Measurements from ENCODE around the gene ADAMTS6.

DNA sequence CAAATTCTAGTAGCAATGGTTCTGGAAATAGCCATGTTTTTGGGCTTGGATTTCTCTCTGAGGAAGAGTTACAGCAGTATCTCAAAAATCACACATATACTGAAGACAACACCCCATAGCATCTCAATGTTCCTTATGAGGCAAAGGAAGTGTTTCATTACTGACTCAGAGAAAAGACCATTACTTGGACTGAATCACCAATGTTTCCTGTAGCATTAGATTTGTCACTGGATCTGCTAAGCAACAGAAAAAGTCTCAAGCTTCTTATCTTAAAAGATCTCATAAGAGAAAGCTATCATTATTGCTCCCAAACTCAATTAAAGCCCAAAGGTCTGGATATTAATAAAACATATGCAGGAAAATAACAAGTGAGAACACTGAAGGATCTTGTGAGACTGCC, 272.4 kb downstream of the ADAMTS6 start:
- no peak for TF ChIP-seq POLR2AphosphoS5 (IDR thresholded peaks at IDR 0.05; ENCODE audit: low read depth, low read length)
- TF ChIP-seq, protein P1, sequence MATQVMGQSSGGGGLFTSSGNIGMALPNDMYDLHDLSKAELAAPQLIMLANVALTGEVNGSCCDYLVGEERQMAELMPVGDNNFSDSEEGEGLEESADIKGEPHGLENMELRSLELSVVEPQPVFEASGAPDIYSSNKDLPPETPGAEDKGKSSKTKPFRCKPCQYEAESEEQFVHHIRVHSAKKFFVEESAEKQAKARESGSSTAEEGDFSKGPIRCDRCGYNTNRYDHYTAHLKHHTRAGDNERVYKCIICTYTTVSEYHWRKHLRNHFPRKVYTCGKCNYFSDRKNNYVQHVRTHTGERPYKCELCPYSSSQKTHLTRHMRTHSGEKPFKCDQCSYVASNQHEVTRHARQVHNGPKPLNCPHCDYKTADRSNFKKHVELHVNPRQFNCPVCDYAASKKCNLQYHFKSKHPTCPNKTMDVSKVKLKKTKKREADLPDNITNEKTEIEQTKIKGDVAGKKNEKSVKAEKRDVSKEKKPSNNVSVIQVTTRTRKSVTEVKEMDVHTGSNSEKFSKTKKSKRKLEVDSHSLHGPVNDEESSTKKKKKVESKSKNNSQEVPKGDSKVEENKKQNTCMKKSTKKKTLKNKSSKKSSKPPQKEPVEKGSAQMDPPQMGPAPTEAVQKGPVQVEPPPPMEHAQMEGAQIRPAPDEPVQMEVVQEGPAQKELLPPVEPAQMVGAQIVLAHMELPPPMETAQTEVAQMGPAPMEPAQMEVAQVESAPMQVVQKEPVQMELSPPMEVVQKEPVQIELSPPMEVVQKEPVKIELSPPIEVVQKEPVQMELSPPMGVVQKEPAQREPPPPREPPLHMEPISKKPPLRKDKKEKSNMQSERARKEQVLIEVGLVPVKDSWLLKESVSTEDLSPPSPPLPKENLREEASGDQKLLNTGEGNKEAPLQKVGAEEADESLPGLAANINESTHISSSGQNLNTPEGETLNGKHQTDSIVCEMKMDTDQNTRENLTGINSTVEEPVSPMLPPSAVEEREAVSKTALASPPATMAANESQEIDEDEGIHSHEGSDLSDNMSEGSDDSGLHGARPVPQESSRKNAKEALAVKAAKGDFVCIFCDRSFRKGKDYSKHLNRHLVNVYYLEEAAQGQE (IDR thresholded peaks at IDR 0.05; ENCODE audit: insufficient read depth in 1 of 2, low read depth in 2 of 2, low read length in 2 of 2), result no peak
